Fibroblast of skin of abdomen (primary cell): Measurements from ENCODE around the gene NSL1. TPM values are rescaled to one million over a fixed set of nuclear protein-coding genes. Genes with fewer than 3 reads are reported as not detected.
A peak's percentile ranks its signal among the peaks of the same experiment; 100 is the strongest.
"Not testable (repeated sequence)": the region's sequence is repeated elsewhere in the genome, so short reads cannot be mapped to it uniquely, and the experiment has no call there.

Experiments used
- DNase-seq: peaks from one replicate; pipeline ENCODE4 v3.0.0-alpha.2; 2013
- polyA plus RNA-seq, 2 experiments: library from polyadenylated mRNA; unstranded; fragments of 120-200 nt; gene quantifications; one replicate each; pipeline ENCODE4 v1.2.1, GENCODE V29; 2013; ENCODE audit not compliant: insufficient read length in 2 of 2

Gene NSL1
- polyA plus RNA-seq (2013, experiment 1 of 2; ENCODE audit: insufficient read length), result 21.2 TPM
- polyA plus RNA-seq (2013, experiment 2 of 2; ENCODE audit: insufficient read length), result 21.3 TPM

- DNase-seq, result peak; percentile 91
Observed at GRCh38 chr1:212791676-212792395, at the start of gene NSL1, which contains the start of gene TATDN3. Gene NSL1, minus strand, starts transcription at chr1:212791777. Its CDS starts 14 bp downstream, at chr1:212791763. Gene TATDN3, plus strand, starts transcription at chr1:212791894. Its CDS starts 28 bp downstream, at chr1:212791922.

GRCh38 chr1:212838145-212838544 lies 46.6 kb upstream of the NSL1 start:
- no peak for DNase-seq

GRCh38 chr1:212833211-212834207 lies 41.9 kb upstream of the NSL1 start:
- not testable (repeated sequence) for DNase-seq

- DNase-seq, result no peak
Observed at GRCh38 chr1:212828395-212828794, 36.8 kb upstream of the NSL1 start.

- no peak for DNase-seq
Observed at GRCh38 chr1:212827831-212828278, 36.3 kb upstream of the NSL1 start.

GRCh38 chr1:212827171-212827776 lies 35.7 kb upstream of the NSL1 start:
- DNase-seq, result no peak

- no peak for DNase-seq
Observed at GRCh38 chr1:212825798-212826452, 34.3 kb upstream of the NSL1 start.

- DNase-seq, result no peak
Observed at GRCh38 chr1:212824201-212824600, 32.6 kb upstream of the NSL1 start.

GRCh38 chr1:212822956-212823355 lies 31.4 kb upstream of the NSL1 start:
- no peak for DNase-seq

- no peak for DNase-seq
Observed at GRCh38 chr1:212820969-212821368, 29.4 kb upstream of the NSL1 start.

GRCh38 chr1:212819726-212820125 lies 28.1 kb upstream of the NSL1 start:
- no peak for DNase-seq

- DNase-seq, result no peak
Observed at GRCh38 chr1:212816567-212817278, 25.1 kb upstream of the NSL1 start.

GRCh38 chr1:212814537-212815334 lies 23.2 kb upstream of the NSL1 start:
- DNase-seq, result peak; percentile 11

GRCh38 chr1:212805767-212806166 lies 14.2 kb upstream of the NSL1 start:
- DNase-seq, result no peak

GRCh38 chr1:212797681-212798080 lies 6.1 kb upstream of the NSL1 start:
- no peak for DNase-seq

GRCh38 chr1:212794561-212795014 lies 3.0 kb upstream of the NSL1 start:
- DNase-seq, result no peak

GRCh38 chr1:212792396-212792908 lies 875 bp upstream of the NSL1 start:
- DNase-seq, result no peak

- peak; percentile 67 for DNase-seq
Observed at GRCh38 chr1:212791261-212791675, 309 bp downstream of the NSL1 start.

GRCh38 chr1:212785871-212786270 lies 5.7 kb downstream of the NSL1 start:
- DNase-seq, result no peak

- no peak for DNase-seq
Observed at GRCh38 chr1:212783976-212784375, 7.6 kb downstream of the NSL1 start.
